BLaER1 treated with 17β-estradiol and CSF1 and Interleukin-3, amounts not matched to agents 10 nM and 100 nM (cell line): ENCODE measurements around the gene ZNF124.
"Not testable (repeated sequence)": the region's sequence is repeated elsewhere in the genome, so short reads cannot be mapped to it uniquely, and the experiment has no call there.

ENCODE experiments used
- H3K27ac ChIP-seq, 11 experiments: shearing (Covaris generic); formaldehyde crosslinking; 2 replicates each; pipeline ENCODE4 v1.8.1; 2022
- H3K27me3 ChIP-seq, 11 experiments: shearing (Covaris generic); formaldehyde crosslinking; 2 replicates each; pipeline ENCODE4 v1.8.1; 2022
- H3K36me3 ChIP-seq, 11 experiments: shearing (Covaris generic); formaldehyde crosslinking; 2 replicates each; pipeline ENCODE4 v1.8.1; 2022
- H3K4me1 ChIP-seq, 10 experiments: shearing (Covaris generic); formaldehyde crosslinking; 2 replicates each; pipeline ENCODE4 v1.8.1; 2022
- H3K4me2 ChIP-seq, 11 experiments: shearing (Covaris generic); formaldehyde crosslinking; 2 replicates each; pipeline ENCODE4 v1.8.1; 2022
- H3K4me3 ChIP-seq, 10 experiments: shearing (Covaris generic); formaldehyde crosslinking; 2 replicates each; pipeline ENCODE4 v1.8.1; 2022
- H3K9ac ChIP-seq, 11 experiments: shearing (Covaris generic); formaldehyde crosslinking; 2 replicates each; pipeline ENCODE4 v1.8.1; 2022
- H3K9me3 ChIP-seq, 11 experiments: shearing (Covaris generic); formaldehyde crosslinking; replicated peaks in 1 of 11; 2 replicates each; pipeline ENCODE4 v1.8.1; 2022
- H4K20me1 ChIP-seq, 11 experiments: shearing (Covaris generic); formaldehyde crosslinking; 2 replicates each; pipeline ENCODE4 v1.8.1; 2022
- Cebpa-rat ChIP-seq, 11 experiments: shearing (Covaris generic); IDR thresholded peaks; 2 replicates each; pipeline ENCODE4 v1.8.1; 2022

ZNF124 gene

DNA sequence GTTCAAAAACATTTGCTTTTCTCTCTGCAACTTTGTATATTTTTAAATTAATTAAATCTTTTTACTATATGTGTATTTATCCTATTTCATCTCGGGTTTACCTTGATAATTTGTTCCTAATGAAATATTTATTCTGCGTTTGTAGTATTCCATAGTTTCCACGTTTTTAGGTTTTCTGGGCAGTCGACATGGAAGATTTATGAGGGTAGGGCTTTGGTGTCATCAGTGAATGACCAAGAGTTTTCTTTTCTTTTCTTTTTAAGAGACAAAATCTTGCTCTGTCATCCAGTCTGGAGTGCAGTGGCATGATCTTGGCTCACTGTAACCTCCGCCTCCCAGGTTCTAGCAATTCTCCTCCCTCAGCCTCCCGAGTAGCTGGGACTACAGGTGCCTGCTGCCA lies 50.4 kb downstream of the ZNF124 start:
- H3K4me1 ChIP-seq: no peaks in the 10 kb centered on the region
- no peak overlapping the region for H3K4me3 ChIP-seq
- H3K27ac ChIP-seq: no peak overlapping the region
- no peak overlapping the region for H3K4me2 ChIP-seq
- H4K20me1 ChIP-seq: no peaks in the 10 kb centered on the region
- H3K27me3 ChIP-seq: no peaks in the 10 kb centered on the region
- H3K36me3 ChIP-seq: no peaks in the 10 kb centered on the region; a peak in 2 of 22 replicates
- H3K9me3 ChIP-seq: peaks cover 6 to 24% (median 16%) of the 10 kb centered on the region in 11 experiments; a peak in 19 of 22 replicates
- no peak overlapping the region for H3K9ac ChIP-seq
- TF ChIP-seq Cebpa-rat (IDR thresholded peaks at IDR 0.05): no peak

DNA sequence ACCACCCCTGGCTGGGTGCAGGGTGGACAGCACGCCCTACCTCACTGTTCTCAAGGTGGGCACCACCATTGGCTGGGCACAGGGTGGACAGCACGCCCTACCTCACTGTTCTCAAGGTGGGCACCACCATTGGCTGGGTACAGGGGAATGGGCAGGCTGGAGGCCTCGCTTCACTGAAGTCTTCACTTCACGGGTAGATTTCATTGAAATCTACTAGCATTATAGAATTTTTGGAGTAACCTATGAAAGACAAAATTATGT lies 51.5 kb downstream of the ZNF124 start:
- not testable (repeated sequence) for H3K36me3 ChIP-seq, H3K27ac ChIP-seq, H4K20me1 ChIP-seq, H3K9ac ChIP-seq, H3K4me3 ChIP-seq, H3K4me1 ChIP-seq, H3K4me2 ChIP-seq, H3K27me3 ChIP-seq
- H3K9me3 ChIP-seq: peaks cover 2 to 22% (median 16%) of the 10 kb centered on the region in 11 experiments; a peak in 19 of 22 replicates

DNA sequence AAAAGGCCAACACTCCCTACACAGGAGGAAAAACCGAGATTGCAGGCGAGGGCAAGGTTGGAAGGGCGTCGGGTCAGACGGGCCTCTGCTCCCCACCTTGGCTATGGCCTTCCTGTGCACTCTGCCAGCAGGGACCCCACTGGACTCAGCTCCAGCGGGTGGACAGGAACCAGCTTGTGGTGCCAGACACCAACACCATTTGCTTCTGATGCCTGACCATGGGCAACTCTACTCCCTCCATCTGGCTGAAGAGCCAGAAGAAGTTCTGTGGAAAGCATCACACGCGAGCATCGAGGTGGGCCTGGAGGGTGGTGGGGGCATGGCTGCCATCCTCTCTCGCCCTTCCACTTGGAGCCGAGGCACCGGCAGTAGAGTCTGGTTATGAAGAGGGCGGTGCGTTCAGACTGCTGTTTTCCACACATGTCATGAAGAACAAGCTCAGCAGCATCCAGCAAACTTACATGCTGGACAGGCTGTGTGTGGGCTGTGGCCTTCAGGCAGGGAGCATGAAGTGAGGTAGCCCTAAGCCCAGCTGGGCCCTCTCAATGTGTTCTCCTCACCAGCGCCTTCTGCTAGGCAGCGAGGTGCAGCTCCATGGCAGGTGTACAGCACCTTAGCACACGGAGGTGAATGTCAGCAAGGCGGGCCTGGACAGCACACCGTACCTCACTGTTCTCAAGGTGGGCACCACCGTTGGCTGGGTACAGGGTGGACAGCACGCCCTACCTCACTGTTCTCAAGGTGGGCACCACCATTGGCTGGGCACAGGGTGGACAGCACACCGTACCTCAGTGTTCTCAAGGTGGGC lies 52.0 kb downstream of the ZNF124 start:
- TF ChIP-seq Cebpa-rat (IDR thresholded peaks at IDR 0.05): no peak
- Histone ChIP-seq H3K4me3 (no peak overlapping the region), H3K36me3 (no peaks in the 10 kb centered on the region; a peak in 1 of 22 replicates), H3K9me3 (peaks cover 0 to 22% (median 14%) of the 10 kb centered on the region in 11 experiments; a peak in 17 of 22 replicates), H4K20me1 (no peaks in the 10 kb centered on the region), H3K27ac (no peak overlapping the region), H3K4me2 (no peak overlapping the region), H3K4me1 (no peaks in the 10 kb centered on the region), H3K9ac (no peak overlapping the region), H3K27me3 (peaks cover 0 to 6% (median 2%) of the 10 kb centered on the region in 11 experiments; a peak in 8 of 22 replicates)

DNA sequence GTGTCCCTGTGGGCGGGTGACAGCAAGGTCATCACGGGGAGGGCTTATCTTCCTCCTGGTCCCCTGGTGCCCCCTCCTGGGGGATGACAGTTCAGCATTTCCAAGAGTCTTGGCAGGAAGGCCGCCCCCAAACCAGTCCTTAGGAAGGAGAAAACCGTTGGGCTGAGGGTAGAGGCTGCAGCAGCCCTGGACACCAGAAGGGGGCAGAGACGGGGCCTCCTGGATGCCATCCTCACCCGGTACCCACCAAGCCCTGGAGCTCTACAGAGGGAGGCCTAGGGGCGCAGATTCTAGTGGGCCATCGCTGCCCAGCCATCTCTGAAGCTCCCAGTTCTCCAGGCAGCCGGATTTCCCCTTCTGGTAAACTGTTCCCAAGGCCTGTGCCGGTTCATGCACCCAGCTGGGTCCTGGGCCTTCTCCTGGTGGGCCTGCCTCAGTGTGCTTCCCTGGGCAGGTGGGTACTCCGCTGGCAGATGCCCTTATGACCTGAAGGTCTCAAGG lies 52.8 kb downstream of the ZNF124 start:
- H4K20me1 ChIP-seq: no peaks in the 10 kb centered on the region; a peak in 1 of 22 replicates
- H3K4me3 ChIP-seq: no peak overlapping the region
- H3K27ac ChIP-seq: no peak overlapping the region
- H3K9ac ChIP-seq: no peak overlapping the region
- no peak for TF ChIP-seq Cebpa-rat (IDR thresholded peaks at IDR 0.05)
- H3K4me2 ChIP-seq: no peak overlapping the region
- H3K4me1 ChIP-seq: no peaks in the 10 kb centered on the region
- no peaks in the 10 kb centered on the region for H3K36me3 ChIP-seq
- peaks cover 0 to 16% (median 10%) of the 10 kb centered on the region in 11 experiments; a peak in 16 of 22 replicates for H3K9me3 ChIP-seq
- peaks cover 3 to 14% (median 10%) of the 10 kb centered on the region in 11 experiments; a peak in 19 of 22 replicates for H3K27me3 ChIP-seq

DNA sequence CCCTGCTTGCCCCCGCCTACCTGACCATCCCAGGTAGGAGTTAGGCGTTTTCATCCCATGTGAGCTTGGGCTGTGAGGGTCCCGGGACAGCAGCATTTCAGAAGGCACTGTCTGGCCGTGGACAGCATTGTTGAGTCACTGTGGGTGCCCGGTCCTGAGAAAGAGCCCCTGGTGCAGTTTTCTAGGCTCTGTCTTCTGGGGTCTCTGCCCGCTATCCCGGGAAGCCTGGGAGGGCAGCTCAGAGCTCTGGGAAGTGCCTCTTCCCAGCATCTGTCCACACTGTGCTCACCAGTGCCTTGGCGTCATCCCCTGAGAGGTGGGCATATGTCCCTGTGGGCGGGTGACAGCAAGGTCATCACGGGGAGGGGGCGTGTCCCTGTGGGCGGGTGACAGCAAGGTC lies 56.3 kb downstream of the ZNF124 start:
- H3K4me3 ChIP-seq: no peak overlapping the region
- no peak overlapping the region for H3K4me2 ChIP-seq
- TF ChIP-seq Cebpa-rat (IDR thresholded peaks at IDR 0.05): no peak
- peaks cover 0 to 16% (median 0%) of the 10 kb centered on the region in 11 experiments; a peak in 5 of 22 replicates for H4K20me1 ChIP-seq
- H3K9me3 ChIP-seq: peaks cover 21 to 33% (median 28%) of the 10 kb centered on the region in 11 experiments
- no peak overlapping the region for H3K27ac ChIP-seq
- H3K36me3 ChIP-seq: no peaks in the 10 kb centered on the region; a peak in 3 of 22 replicates
- H3K9ac ChIP-seq: no peak overlapping the region
- peaks cover 38 to 49% (median 44%) of the 10 kb centered on the region in 11 experiments for H3K27me3 ChIP-seq
- peaks cover 0 to 12% (median 1%) of the 10 kb centered on the region in 10 experiments; a peak in 6 of 20 replicates for H3K4me1 ChIP-seq

DNA sequence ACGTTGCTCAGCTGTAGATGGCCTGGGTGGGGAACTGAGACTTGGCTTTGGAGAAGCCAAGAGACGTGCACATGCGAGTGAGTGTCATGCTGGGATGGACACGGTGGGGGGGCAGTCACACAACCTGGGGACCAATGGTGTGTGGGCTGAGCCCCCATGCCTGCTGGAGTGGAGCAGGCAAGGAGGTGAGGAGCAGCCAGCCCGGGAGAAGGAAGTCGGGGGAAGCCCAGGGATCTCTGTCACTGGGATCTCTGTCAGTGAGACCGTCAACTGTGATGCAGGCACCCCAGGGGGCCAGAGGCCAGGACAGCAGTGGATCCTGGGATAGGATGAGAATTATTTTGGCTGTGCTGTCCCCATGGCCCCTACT lies 56.7 kb downstream of the ZNF124 start:
- Histone ChIP-seq H3K27me3 (peaks cover 42 to 53% (median 48%) of the 10 kb centered on the region in 11 experiments), H3K4me1 (peaks cover 0 to 12% (median 1%) of the 10 kb centered on the region in 10 experiments; a peak in 6 of 20 replicates), H3K9ac (no peak overlapping the region), H3K9me3 (peaks cover 25 to 37% (median 32%) of the 10 kb centered on the region in 11 experiments), H3K4me3 (no peak overlapping the region), H3K27ac (no peak overlapping the region), H3K4me2 (no peak overlapping the region), H3K36me3 (no peaks in the 10 kb centered on the region; a peak in 3 of 22 replicates), H4K20me1 (peaks cover 0 to 16% (median 0%) of the 10 kb centered on the region in 11 experiments; a peak in 5 of 22 replicates)
- no peak for TF ChIP-seq Cebpa-rat (IDR thresholded peaks at IDR 0.05)

DNA sequence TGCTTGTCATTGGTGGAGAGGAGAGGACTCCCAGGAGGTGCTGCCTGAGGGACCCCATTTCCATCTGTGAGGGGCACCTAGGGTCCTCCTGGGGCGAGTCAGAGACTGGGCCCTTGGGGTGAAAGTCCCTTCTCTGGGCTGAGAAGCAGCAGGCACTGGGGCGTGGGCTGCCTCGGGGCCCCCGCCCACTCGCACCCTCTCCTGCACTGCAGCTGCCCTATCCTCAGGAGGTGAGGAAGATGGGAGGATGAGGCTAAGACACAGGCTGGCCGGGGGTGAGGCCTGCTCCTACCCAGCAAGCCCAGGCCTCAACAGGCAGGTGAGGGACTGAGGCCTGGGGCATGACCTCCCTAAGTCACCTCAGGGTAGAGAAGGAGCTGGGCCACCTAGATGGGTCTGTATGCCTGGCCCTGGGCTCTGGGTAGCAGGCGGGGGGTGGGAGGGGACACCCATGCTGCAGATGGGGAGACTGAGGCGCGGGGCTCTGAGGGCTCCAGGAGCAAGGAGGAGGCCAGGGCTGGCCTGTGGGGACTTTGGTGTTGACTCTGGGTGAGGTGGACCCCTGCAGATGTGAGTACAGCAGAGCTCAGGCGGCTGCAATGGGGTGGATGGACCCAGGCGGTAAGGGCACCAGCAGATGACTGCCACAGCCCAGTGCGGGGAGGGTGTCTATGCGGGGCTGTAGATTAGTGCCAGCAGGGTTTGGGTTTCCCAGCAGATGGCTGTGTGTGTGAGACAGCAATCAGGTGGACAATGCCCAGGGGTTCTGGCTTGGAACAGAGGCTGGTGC lies 57.3 kb downstream of the ZNF124 start:
- H3K27ac ChIP-seq: no peak overlapping the region
- H3K9ac ChIP-seq: no peak overlapping the region
- peaks cover 0 to 12% (median 1%) of the 10 kb centered on the region in 10 experiments; a peak in 6 of 20 replicates for H3K4me1 ChIP-seq
- H3K4me2 ChIP-seq: no peak overlapping the region
- H3K4me3 ChIP-seq: no peak overlapping the region
- H3K36me3 ChIP-seq: no peaks in the 10 kb centered on the region; a peak in 3 of 22 replicates
- TF ChIP-seq Cebpa-rat (IDR thresholded peaks at IDR 0.05): no peak
- peaks cover 0 to 16% (median 0%) of the 10 kb centered on the region in 11 experiments; a peak in 5 of 22 replicates for H4K20me1 ChIP-seq
- peaks cover 48 to 59% (median 54%) of the 10 kb centered on the region in 11 experiments for H3K27me3 ChIP-seq
- peaks cover 31 to 43% (median 38%) of the 10 kb centered on the region in 11 experiments for H3K9me3 ChIP-seq

DNA sequence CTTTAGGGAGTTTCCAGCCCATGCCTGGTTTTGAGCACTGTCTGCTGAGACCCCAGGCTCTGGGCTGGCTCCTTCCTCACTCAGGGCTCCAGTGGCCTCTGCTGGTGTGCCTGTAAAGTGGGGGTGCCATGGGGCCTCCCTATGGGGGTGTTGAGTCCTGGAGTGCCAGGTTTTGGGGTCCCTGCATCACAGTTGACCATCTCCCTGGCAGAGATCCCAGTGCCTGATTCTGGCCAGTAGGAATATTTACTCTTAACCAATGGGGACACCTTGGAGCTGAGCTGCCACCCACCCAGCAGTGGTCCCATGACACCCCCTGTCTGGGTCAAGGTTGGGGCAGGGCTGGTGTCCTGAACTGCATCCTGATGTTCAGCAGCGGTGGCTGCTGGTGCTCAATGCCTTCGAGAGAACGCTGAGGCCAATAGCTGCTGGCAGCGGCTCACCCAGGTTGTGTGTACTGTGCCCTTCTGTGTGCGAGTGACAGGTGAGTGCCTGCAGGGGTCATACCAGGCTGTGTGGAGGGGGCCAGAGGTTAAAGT lies 58.0 kb downstream of the ZNF124 start:
- Histone ChIP-seq H3K27ac (no peak overlapping the region), H3K9ac (no peak overlapping the region), H3K4me1 (peaks cover 0 to 12% (median 1%) of the 10 kb centered on the region in 10 experiments; a peak in 6 of 20 replicates), H3K27me3 (peaks cover 55 to 66% (median 62%) of the 10 kb centered on the region in 11 experiments), H3K4me3 (no peak overlapping the region), H4K20me1 (peaks cover 0 to 16% (median 0%) of the 10 kb centered on the region in 11 experiments; a peak in 5 of 22 replicates), H3K9me3 (peaks cover 35 to 50% (median 41%) of the 10 kb centered on the region in 11 experiments), H3K36me3 (no peaks in the 10 kb centered on the region; a peak in 3 of 22 replicates), H3K4me2 (no peak overlapping the region)
- TF ChIP-seq Cebpa-rat (IDR thresholded peaks at IDR 0.05): no peak
